Renal pelvis (tissue), 4 donors: ENCODE measurements around the gene PDE8A. TPM values are rescaled to one million over a fixed set of nuclear protein-coding genes. Genes with fewer than 3 reads are reported as not detected.
"Not testable (repeated sequence)": the region's sequence is repeated elsewhere in the genome, so short reads cannot be mapped to it uniquely, and the experiment has no call there.

ENCODE experiments used
- DNase-seq: peaks from one replicate; pipeline ENCODE4 v3.0.0-alpha.2; 2013
- polyA plus RNA-seq, 3 donors: library from polyadenylated mRNA; unstranded; fragments of 120-200 nt; gene quantifications; one replicate each; pipeline ENCODE4 v1.2.1, GENCODE V29; 2013; ENCODE audit not compliant: insufficient read length in 3 of 3

PDE8A gene
- polyA plus RNA-seq, 3 donors, result 33.8 to 74.1 (median 63.4) TPM

DNA sequence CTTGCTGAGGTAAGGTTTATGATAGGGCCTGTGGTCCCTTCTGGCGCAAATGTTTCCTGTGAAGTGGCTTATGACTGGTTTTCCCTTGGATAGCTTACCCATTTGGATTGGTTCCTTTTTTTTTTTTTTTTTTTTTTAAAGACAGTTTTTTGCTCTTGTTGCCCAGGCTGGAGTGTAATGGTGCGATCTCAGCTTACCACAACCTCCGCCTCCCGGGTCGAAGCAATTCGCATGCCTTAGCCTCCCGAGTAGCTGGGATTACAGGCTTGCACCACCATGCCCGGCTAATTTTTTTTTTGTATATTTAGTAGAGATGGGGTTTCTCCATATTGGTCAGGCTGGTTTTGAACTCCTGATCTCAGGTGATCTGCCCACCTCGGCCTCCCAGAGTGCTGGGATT lies 5.7 kb downstream of the PDE8A start:
- not testable (repeated sequence) for DNase-seq

DNA sequence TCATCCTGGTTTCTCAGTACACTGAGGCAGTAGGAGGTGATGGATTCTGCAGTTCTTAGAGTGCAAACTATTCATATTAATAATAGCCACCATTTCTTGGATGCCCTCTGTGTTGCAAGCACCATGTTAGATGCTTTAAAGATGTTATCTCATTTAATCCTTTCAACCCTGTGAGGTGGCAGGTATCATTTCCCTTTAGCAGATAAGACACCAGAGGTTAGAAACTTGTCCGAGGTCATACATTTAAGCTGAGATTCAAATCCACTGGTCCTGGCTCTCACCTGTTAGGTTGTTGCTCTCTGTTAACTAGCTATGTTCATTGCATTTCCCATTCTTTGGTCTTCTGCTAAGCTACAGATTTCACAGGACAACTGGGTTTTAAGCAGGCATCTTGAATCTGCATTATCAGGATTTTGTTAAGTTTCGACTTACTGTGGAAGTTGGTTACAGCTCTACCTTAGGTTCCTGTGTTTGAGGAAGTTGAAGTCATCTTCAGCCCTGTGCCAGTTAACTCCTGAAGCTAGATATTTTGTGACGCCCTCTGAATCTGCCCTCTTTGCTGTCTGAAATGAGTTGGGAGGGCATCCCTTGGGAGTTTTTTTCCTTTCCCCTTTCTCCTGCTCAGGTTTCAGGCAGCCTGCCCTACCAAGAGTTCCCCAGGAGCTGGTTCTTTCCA lies 6.4 kb downstream of the PDE8A start:
- DNase-seq, result no peak

- no peak for DNase-seq
These were observed 7.4 kb downstream of the PDE8A start for GRCh38 chr15:84988909-84989644.

DNA sequence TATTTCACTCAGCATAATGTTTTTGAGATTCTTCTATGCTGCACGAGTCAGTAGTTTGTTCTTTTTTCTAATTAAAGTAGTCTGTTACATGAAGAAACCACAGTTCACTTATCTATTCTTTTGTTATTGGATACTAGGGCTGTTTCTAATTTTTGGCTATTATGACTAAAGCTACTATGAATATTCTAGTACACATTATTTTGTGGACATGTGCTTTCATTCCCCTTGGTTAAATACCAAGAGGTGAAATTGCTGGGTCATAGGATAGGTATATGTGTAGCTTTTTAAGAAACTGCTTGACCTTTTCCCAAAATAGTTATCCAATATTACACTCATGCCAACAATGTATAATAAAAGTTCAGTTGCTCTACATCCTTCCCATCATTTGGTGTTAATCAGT lies 8.9 kb downstream of the PDE8A start:
- no peak for DNase-seq

GRCh38 chr15:84991014-84991712 lies 9.5 kb downstream of the PDE8A start:
- no peak for DNase-seq

GRCh38 chr15:84992157-84992944 lies 10.7 kb downstream of the PDE8A start:
- DNase-seq, result no peak

- DNase-seq, result no peak
These were observed 14.4 kb downstream of the PDE8A start for GRCh38 chr15:84996055-84996454.

- DNase-seq, result not testable (repeated sequence)
These were observed 15.1 kb downstream of the PDE8A start for GRCh38 chr15:84996714-84997113.

- DNase-seq, result not testable (repeated sequence)
These were observed 15.6 kb downstream of the PDE8A start for GRCh38 chr15:84997214-84997613.

DNA sequence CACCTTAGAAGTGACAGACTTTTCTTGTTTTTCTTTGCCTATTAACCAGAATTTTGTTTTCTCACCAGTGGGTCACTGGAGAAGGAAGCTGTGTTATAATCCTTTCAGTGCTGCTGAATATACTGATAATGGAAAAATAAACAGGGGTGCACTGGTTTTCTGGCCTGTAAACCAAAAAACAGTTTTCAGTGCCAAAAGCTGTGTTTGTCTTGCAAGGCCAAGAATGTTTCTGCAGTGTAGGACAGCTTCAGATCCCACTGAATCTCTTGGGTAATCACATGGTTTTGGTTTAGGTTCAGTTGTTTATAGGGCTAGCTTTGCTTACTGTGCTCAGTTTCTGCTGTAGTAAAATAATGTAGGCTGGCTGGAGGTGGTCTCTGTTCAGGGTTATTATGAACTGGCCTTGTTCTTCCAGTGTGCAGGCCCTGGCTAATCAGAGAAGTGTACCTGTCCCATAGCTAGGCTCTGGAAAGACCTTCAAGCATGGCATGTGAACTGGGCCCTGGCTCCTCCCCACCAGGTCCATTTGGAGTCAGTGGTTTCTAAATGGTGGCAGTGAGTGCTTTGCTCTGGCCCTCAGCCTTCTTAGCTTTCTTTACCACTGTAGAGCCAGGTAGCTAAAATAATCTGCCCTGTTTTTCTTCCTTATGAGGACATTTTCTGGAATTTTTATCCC lies 18.7 kb downstream of the PDE8A start:
- DNase-seq, result no peak

DNA sequence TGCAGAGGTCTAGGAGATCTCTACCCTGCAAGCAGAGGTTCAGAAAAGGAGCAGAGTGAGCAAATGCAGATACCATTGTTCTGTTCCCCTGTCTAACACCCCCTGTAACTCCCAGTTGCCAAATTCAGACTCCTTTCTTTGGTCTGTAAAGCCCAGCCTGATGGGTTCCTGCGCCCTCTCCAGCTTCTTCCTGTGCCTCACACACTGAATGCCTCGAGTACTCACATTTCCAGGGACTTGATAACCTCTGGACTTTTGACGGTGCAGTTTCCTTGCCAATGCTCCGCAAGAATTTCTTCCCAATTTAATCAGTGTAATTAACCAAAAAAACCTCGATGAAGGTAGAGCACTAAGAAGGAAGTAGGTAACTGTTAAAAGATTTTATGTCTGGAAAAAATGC lies 19.3 kb downstream of the PDE8A start:
- no peak for DNase-seq

DNA sequence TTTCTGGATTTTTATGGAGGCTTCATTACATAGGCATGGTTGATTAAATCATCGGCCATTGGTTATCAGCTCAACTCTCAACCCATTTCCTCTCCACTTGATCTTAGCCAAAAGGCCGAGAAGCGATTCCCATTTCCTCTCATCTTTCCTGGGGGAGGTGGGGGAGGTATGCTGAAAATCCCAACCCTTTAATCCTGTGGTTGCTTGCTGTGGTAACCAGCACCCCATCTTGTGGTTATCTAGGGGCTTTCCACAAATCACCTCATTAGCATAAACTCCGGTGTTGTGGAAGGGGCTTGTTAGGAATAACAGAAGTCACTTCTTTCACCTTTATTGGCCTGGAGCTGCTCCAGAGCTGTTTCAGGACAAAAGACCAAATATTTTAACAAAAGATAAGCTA lies 20.9 kb downstream of the PDE8A start:
- no peak for DNase-seq

- DNase-seq, result no peak
These were observed 22.1 kb downstream of the PDE8A start for GRCh38 chr15:85003593-85004312.

DNA sequence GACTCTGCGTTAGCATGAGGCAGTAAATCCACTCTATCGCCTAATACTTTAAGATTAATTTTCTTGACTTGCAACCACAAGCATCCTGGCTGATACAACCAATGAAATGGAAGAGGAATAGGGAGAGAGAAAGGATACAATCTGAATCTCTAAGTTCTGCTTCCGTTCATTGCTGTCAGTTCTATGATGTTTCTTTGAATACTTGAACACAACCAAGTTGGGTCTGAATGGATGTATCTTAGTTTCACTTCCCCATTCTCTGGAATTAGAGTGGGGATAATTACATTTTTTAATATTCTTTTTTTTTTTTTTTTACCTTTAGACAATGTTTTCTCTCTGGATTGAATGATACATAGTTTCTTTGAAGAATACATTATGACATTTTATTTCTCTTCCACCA lies 22.9 kb downstream of the PDE8A start:
- no peak for DNase-seq

DNA sequence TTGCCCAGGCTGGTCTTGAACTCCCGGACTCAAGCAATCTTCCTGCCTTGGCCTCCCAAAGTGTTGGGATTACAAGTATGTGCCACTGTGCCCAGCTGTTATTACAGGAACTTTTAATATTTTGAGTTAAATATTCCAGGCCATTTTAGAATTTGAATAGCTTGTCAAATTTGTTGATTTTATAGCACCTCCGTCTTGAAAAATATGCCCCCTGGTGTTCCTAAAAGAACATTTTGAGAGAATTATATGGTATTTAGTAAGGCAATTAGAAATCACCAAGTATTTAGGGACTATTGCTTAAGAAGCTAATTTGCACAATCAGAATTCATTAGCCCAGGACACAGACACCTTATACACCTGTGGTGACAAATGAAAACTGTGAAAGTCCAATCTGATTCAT lies 23.7 kb downstream of the PDE8A start:
- no peak for DNase-seq

- no peak for DNase-seq
These were observed 24.1 kb downstream of the PDE8A start for GRCh38 chr15:85005746-85006145.

DNA sequence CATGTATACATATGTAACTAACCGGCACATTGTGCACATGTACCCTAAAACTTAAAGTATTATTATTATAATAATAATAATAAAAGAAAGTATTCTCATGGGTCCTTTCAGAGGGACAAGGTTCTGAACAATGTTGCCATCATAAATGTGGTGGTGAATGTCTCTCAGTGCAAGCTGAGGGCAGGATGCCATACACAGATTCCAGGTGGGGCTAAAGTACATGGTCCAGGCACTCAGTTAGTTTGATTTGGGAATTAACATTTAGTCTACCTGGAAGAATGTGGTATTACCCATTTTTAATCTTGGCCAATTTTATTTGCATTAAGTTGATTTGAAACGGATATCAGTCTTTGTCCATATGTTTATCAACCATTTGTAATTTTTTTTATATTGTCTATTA lies 24.5 kb downstream of the PDE8A start:
- no peak for DNase-seq

GRCh38 chr15:85006655-85007054 lies 25.0 kb downstream of the PDE8A start:
- DNase-seq, result no peak

DNA sequence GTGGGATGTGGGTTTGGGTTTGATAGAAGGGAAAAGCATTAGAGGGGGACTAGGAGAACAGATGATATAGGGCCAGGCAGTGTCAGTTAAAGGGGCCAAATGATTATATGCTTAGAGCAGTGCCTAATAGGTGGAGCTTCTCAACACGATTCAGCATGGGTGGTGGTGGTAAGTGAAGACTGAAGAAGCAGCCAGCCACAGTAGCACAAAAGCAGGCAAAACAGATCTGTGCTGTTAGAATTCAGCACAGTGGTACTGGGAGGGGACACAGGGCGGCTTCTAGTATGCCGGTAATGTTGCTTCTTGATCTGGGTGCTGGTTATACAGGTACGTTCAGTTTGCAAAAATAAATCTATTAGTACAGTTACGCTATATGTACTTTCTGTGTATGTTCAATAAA lies 25.5 kb downstream of the PDE8A start:
- no peak for DNase-seq

DNA sequence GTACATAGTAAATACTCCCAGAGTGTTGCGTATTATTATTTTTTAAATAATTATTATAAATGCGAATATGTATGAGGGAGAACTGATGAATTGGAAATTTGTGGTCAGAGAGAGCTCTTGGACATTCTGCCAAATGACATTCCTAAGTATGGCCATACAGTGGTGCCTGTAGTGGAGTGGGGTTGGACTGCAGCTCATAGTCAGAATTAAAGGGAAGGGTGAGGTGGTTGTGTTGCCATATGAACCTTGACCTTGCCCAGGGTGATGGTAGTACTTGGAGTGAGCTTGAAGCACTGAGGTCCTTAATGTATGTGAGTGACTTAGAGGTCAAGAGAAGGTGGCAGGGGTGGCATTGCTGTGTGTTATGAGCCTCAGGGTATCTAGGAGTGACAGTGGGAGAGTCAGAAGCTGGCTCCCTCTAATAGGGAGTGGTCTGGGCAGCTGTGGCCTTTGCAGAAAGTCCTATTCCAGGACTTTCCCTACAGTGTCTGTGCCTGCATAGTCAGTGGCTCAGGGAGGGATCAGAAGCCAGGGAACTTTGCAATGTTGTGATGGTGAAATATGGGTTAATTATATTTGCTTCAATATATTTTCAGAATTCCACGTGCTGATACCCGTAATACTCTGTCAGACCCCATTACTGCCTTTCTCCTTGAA lies 26.2 kb downstream of the PDE8A start:
- DNase-seq, result no peak
